K562 (cell line): Measurements from ENCODE around the gene TAF8. TPM values are rescaled to one million over a fixed set of nuclear protein-coding genes. Genes with fewer than 3 reads are reported as not detected.

Experiments used
- ATAC-seq: fragments of 200-7000 bp; cut with Tn5 transposase; 3 replicates; pipeline ENCODE4 v1.9.1; 2020; ENCODE audit warnings: moderate library complexity
- BruUV-seq: library from RNA; stranded (reverse); fragments of 400-500 nt; replicated peaks from 2 replicates; lab custom pipeline; 2021; lab: Mats Ljungman, UMichigan
- CTCF ChIA-PET: fragments of 300-600 bp; formaldehyde crosslinking; extraction: SDS; loops from one replicate; lab custom pipeline; 2021; ENCODE audit warnings: low intra/inter-chr PET ratio; lab: Yijun Ruan, JAX
- POLR2A ChIA-PET: fragments of 300-600, 350-650 bp; sonication (Branson Sonifier 250); formaldehyde crosslinking; extraction: SDS; loops from one replicate; lab custom pipeline; 2021; ENCODE audit warnings: antibody characterized with exemption, inconsistent platforms; lab: Yijun Ruan, JAX
- DNase-seq, 4 experiments: peaks; one replicate each; pipeline versions ENCODE4 v3.0.0 to v3.0.0-alpha.2; 2011 to 2018; ENCODE audit warnings: low spot score in 3 of 4, mixed read lengths in 3 of 4; ENCODE audit errors: extremely low read depth in 1 of 4
- FAIRE-seq: peaks from 2 replicates; lab custom pipeline; 2011; peaks lifted over from hg19 to GRCh38; lab: Jason Lieb, UNC
- H2AFZ ChIP-seq: 2 replicates; pipeline ENCODE4 v1.6.0; 2011; ENCODE audit warnings: low read depth, low read length, control low read depth, inconsistent platforms
- H3K27ac ChIP-seq: fragments of 200-600 bp; 3 replicates; pipeline ENCODE4 v1.8.0; 2011; ENCODE audit warnings: low read depth, mild to moderate bottlenecking, control low read depth, inconsistent platforms, low read length, moderate library complexity, mixed read lengths; ENCODE audit errors: extremely low read depth
- H3K27me3 ChIP-seq, 2 experiments: fragments of 300-600 bp in 1 of 2; 2 replicates in 1 of 2; 3 replicates in 1 of 2; pipeline versions ENCODE4 v1.6.0 to v1.8.0; 2011; ENCODE audit warnings: inconsistent platforms in 2 of 2, low read length in 2 of 2, mild to moderate bottlenecking in 1 of 2, mixed read lengths in 1 of 2, moderate library complexity in 1 of 2; ENCODE audit not compliant: control insufficient read depth in 2 of 2, insufficient read depth in 2 of 2
- H3K36me3 ChIP-seq: fragments of 300-600 bp; 3 replicates; pipeline ENCODE4 v1.8.0; 2011; ENCODE audit warnings: mild to moderate bottlenecking, low read length, inconsistent platforms; ENCODE audit not compliant: control insufficient read depth, insufficient read depth
- H3K4me1 ChIP-seq, 2 experiments: fragments of 200-600 bp in 1 of 2; replicated peaks in 1 of 2; 2 replicates in 1 of 2; 3 replicates in 1 of 2; pipeline versions ENCODE4 v1.5.1 to v1.8.0; 2011; ENCODE audit warnings: inconsistent platforms in 2 of 2, low read length in 2 of 2, mild to moderate bottlenecking in 1 of 2, mixed read lengths in 1 of 2, moderate library complexity in 1 of 2; ENCODE audit not compliant: control insufficient read depth in 2 of 2, insufficient read depth in 2 of 2
- H3K4me2 ChIP-seq: 2 replicates; pipeline ENCODE4 v1.6.1; 2011; ENCODE audit warnings: low read length, control low read depth, inconsistent platforms, mixed read lengths; ENCODE audit not compliant: insufficient read depth
- H3K4me3 ChIP-seq: fragments of 200-600 bp; sonication (generic), shearing (Covaris generic); 2 replicates; pipeline ENCODE4 v1.5.1; 2016; ENCODE audit warnings: control low read depth, inconsistent platforms
- H3K79me2 ChIP-seq: fragments of 200-600 bp; 3 replicates; pipeline ENCODE4 v1.8.0; 2011; ENCODE audit warnings: low read length, inconsistent platforms; ENCODE audit not compliant: control insufficient read depth, insufficient read depth
- H3K9ac ChIP-seq, 2 experiments: 2 replicates each; pipeline versions ENCODE4 v1.6.0 to v1.6.1; 2011; ENCODE audit warnings: low read depth in 2 of 2, low read length in 2 of 2, control low read depth in 1 of 2, inconsistent platforms in 1 of 2, mild to moderate bottlenecking in 1 of 2, mixed read lengths in 1 of 2; ENCODE audit not compliant: insufficient read depth in 1 of 2
- H3K9me1 ChIP-seq: one replicate; pipeline ENCODE4 v1.6.0; 2011; ENCODE audit warnings: inconsistent platforms, mild to moderate bottlenecking, low read length, moderate library complexity; ENCODE audit not compliant: control insufficient read depth, insufficient read depth
- H3K9me3 ChIP-seq: replicated peaks from 2 replicates; pipeline ENCODE4 v1.5.1; 2011; ENCODE audit warnings: low read depth, low read length, inconsistent platforms; ENCODE audit not compliant: control insufficient read depth, insufficient read depth
- H4K20me1 ChIP-seq: replicated peaks from 2 replicates; pipeline ENCODE4 v1.6.1; 2011; ENCODE audit warnings: low read length, inconsistent platforms, mixed read lengths; ENCODE audit not compliant: control insufficient read depth, insufficient read depth
- ATF3 ChIP-seq, 2 experiments: fragments of 450-650 bp in 1 of 2; sonication (generic) in 1 of 2; formaldehyde crosslinking in 1 of 2; IDR thresholded peaks in 1 of 2; conservative IDR thresholded peaks in 1 of 2; 2 replicates each; pipeline versions ENCODE4 v1.6.1 to v1.8.1; 2016 to 2023; ENCODE audit warnings: mild to moderate bottlenecking in 2 of 2, moderate library complexity in 2 of 2, inconsistent platforms in 1 of 2, missing genetic modification reagents in 1 of 2
- CXXC5 ChIP-seq: fragments of 250-450 bp; sonication (Bioruptor Pico); IDR thresholded peaks from 2 replicates; pipeline ENCODE4 v1.8.0; 2022; ENCODE audit warnings: inconsistent platforms, mild to moderate bottlenecking, moderate library complexity
- HLTF ChIP-seq: fragments of 450-650 bp; IDR thresholded peaks from 2 replicates; pipeline ENCODE4 v1.6.1; 2016
- KDM1A ChIP-seq, 2 experiments: fragments of 450-650 bp; IDR thresholded peaks; 2 replicates each; pipeline ENCODE4 v1.6.1; 2016; ENCODE audit warnings: mild to moderate bottlenecking in 2 of 2
- RAD51 ChIP-seq: fragments of 450-650 bp; IDR thresholded peaks from 2 replicates; pipeline ENCODE4 v1.7.1; 2016; ENCODE audit warnings: low read depth, mild to moderate bottlenecking, borderline replicate concordance
- TCF3 ChIP-seq: sonication (generic); formaldehyde crosslinking; IDR thresholded peaks from 2 replicates; pipeline ENCODE4 v1.4.0; 2020; ENCODE audit warnings: mild to moderate bottlenecking, missing genetic modification reagents
- UBTF ChIP-seq, 2 experiments: IDR thresholded peaks; 2 replicates each; pipeline ENCODE4 v1.6.1; 2012; ENCODE audit warnings: improper control_type of control experiment in 2 of 2, low read depth in 2 of 2, low read length in 2 of 2, borderline replicate concordance in 1 of 2
- ZEB2 ChIP-seq: fragments of 450-650 bp; IDR thresholded peaks from 2 replicates; pipeline ENCODE4 v1.6.1; 2016
- ZNF347 ChIP-seq: fragments of 450-650 bp; formaldehyde crosslinking; IDR thresholded peaks from 2 replicates; pipeline ENCODE4 v1.4.0; 2020; ENCODE audit warnings: low read depth, mild to moderate bottlenecking, moderate library complexity
- ZNF76 ChIP-seq: fragments of 250-450 bp; sonication (Bioruptor Pico); IDR thresholded peaks from 2 replicates; pipeline ENCODE4 v1.4.0; 2020; ENCODE audit warnings: mild to moderate bottlenecking, moderate library complexity, borderline replicate concordance
- ZZZ3 ChIP-seq: fragments of 450-650 bp; IDR thresholded peaks from 2 replicates; pipeline ENCODE4 v1.6.1; 2016; ENCODE audit warnings: antibody characterized with exemption, mild to moderate bottlenecking, moderate library complexity
- WGBS: fragments of 100-300 bp; shearing (Covaris generic); methylation state at CpG from one replicate; pipeline ENCODE4 v1.1.6; 2016; ENCODE audit warnings: low coverage, mixed read lengths; ENCODE audit not compliant: insufficient coverage; ENCODE audit errors: missing lambda C conversion rate; 5-methylcytosine and 5-hydroxymethylcytosine counted together
- in situ Hi-C: fragments of 300-500 bp; cut with MboI; formaldehyde crosslinking; loops from 4 replicates; pipeline ENCODE4 v1.15.0; 2018; ENCODE audit warnings: inconsistent platforms, mixed read lengths
- intact Hi-C: fragments of 100-400 bp; cut with micrococcal nuclease; formaldehyde crosslinking; loops from 2 replicates; pipeline ENCODE4 v1.14.2; 2022
- polyA plus RNA-seq, 8 experiments: library from polyadenylated mRNA; depleted of rRNA in 4 of 8; stranded (reverse) in 5 of 8; unstranded in 3 of 8; fragments of >200 nt; fragmentation: Nextera tagmentation in 2 of 8; fragmentation: Illumina TruSeq in 1 of 8; extraction: Ambion mirVana in 2 of 8; extraction: Trizol in 1 of 8; gene quantifications; 2 replicates each; pipeline versions ENCODE4 v1.2.1 to v1.2.3, GENCODE V29; 2011 to 2014; ENCODE audit warnings: inconsistent platforms in 1 of 8, missing spikeins in 1 of 8
- total RNA-seq, 7 experiments: library from RNA; depleted of rRNA in 6 of 7; stranded (reverse); fragments of >200 nt in 6 of 7; fragmentation: Illumina TruSeq in 2 of 7; extraction: Trizol in 2 of 7; gene quantifications; 2 replicates each; pipeline versions ENCODE4 v1.2.1 to v1.2.3, GENCODE V29; 2011 to 2021; ENCODE audit warnings: low replicate concordance in 1 of 7
- TF ChIP-seq, protein P1 (sequence below): IDR thresholded peaks from 3 replicates; pipeline ENCODE4 v1.6.1; 2011; ENCODE audit warnings: borderline replicate concordance, mild to moderate bottlenecking; ENCODE audit not compliant: insufficient read length, insufficient read depth
- TF ChIP-seq, protein P2 (sequence below): sonication (generic); formaldehyde crosslinking; IDR thresholded peaks from 2 replicates; pipeline ENCODE4 v1.9.0; 2022; ENCODE audit warnings: mild to moderate bottlenecking, missing genetic modification reagents

TAF8 gene
- total and polyA plus RNA-seq, 9 of the 15 experiments (the other 6 are each of a cell fraction or from before 2014, with no cell fraction given): 29.4 to 84.0 (median 52.6) TPM

DNA sequence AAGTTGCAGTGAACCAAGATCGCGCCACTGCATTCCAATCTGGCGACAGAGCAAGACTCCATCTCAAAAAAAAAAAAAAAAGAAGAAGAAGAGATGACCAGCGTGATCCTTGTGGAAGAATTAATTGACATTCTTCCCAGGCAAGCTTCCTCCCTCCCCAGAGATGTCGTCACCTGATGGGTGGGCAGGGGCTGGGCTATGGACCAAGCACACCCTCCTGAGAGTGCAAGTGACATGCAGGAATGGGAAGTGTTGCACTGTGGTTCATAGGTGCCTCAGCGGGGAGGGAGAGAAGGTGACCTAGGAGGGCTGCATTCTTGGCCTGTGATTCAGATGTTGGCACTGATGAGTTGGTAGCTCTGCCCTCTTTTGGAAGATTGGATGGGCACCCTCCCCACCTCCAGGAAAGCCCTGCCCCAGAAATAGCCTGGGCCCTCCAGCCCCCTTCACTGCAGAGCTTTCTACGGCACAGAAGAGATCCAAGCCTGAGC is 37.8 kb downstream of the TAF8 start (continued):
- no peak for TF ChIP-seq UBTF (IDR thresholded peaks at IDR 0.05; ENCODE audit: borderline replicate concordance in 1 of 2, low read depth in 2 of 2, low read length in 2 of 2)
- TF ChIP-seq, protein P1, sequence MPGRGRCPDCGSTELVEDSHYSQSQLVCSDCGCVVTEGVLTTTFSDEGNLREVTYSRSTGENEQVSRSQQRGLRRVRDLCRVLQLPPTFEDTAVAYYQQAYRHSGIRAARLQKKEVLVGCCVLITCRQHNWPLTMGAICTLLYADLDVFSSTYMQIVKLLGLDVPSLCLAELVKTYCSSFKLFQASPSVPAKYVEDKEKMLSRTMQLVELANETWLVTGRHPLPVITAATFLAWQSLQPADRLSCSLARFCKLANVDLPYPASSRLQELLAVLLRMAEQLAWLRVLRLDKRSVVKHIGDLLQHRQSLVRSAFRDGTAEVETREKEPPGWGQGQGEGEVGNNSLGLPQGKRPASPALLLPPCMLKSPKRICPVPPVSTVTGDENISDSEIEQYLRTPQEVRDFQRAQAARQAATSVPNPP: no peak

GRCh38 chr6:42090819-42091717 is 40.7 kb downstream of the TAF8 start:
- H3K27ac ChIP-seq: no peak overlapping the region; the same call in 2 of the 3 replicates
- no peaks in the 10 kb centered on the region; the same call in 2 of the 3 replicates for H3K36me3 ChIP-seq
- no peak for FAIRE-seq
- no peak overlapping the region for H2AFZ ChIP-seq
- peak in 1 of 4 experiments; percentile 52 for DNase-seq
- H3K9me3 ChIP-seq: no peaks in the 10 kb centered on the region
- intact Hi-C loops (no loop called here), in situ Hi-C loops (no loop called here)
- H3K4me3 ChIP-seq: no peak overlapping the region
- H3K4me2 ChIP-seq: no peak overlapping the region; the same call in 1 of the 2 replicates
- H3K4me1 ChIP-seq: peaks cover 46 to 59% of the 10 kb centered on the region in 2 experiments
- 53% methylated on average over 10 of the region's 10 CpGs for WGBS
- H3K79me2 ChIP-seq: no peaks in the 10 kb centered on the region
- POLR2A ChIA-PET: interaction anchor here (0.5 to 5.6 kb wide), 10 partner anchors 8 to 789 kb away, joined by 3 to 48 read pairs (median 3); partner anchors contain the start of gene RPL7L1
- no peak for ATAC-seq
- no peaks in the 10 kb centered on the region for H3K27me3 ChIP-seq
- no peaks in the 10 kb centered on the region for H4K20me1 ChIP-seq
- peak overlapping the region in 1 of 2 experiments; percentile 80; a peak in 2 of 4 replicates for H3K9ac ChIP-seq
- no peaks in the 10 kb centered on the region for H3K9me1 ChIP-seq
- CTCF ChIA-PET: no interaction called here
- BruUV-seq: no TSS peak
- TF ChIP-seq ATF3 (IDR thresholded peaks at IDR 0.05): peak; percentile 36; the same call in 1 of the 2 replicates
- TF ChIP-seq ATF3 (CRISPR knock-in tag; conservative IDR thresholded peaks at IDR 0.05): no peak
- no peak for TF ChIP-seq ZNF347 (CRISPR knock-in tag)
- TF ChIP-seq, protein P2, sequence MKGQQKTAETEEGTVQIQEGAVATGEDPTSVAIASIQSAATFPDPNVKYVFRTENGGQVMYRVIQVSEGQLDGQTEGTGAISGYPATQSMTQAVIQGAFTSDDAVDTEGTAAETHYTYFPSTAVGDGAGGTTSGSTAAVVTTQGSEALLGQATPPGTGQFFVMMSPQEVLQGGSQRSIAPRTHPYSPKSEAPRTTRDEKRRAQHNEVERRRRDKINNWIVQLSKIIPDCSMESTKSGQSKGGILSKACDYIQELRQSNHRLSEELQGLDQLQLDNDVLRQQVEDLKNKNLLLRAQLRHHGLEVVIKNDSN (CRISPR knock-in tag): 0 out of 2 replicates have a peak, but pooled peaks have one; percentile 20
- TF ChIP-seq ZEB2: 0 out of 2 replicates have a peak, but pooled peaks have one; percentile 8
- peak; percentile 42 for TF ChIP-seq TCF3 (CRISPR knock-in tag)
- no peak for TF ChIP-seq CXXC5
- peak; percentile 32; the same call in 1 of the 2 replicates for TF ChIP-seq RAD51
- peak; percentile 32; the same call in 1 of the 2 replicates for TF ChIP-seq HLTF
- peak; percentile 60 to 79 for TF ChIP-seq KDM1A (IDR thresholded peaks at IDR 0.05)
- no peak for TF ChIP-seq ZNF76 (CRISPR knock-in tag)
- TF ChIP-seq ZZZ3: no peak
